Measurements from ENCODE around the gene RAB34.

RAB34 gene

DNA sequence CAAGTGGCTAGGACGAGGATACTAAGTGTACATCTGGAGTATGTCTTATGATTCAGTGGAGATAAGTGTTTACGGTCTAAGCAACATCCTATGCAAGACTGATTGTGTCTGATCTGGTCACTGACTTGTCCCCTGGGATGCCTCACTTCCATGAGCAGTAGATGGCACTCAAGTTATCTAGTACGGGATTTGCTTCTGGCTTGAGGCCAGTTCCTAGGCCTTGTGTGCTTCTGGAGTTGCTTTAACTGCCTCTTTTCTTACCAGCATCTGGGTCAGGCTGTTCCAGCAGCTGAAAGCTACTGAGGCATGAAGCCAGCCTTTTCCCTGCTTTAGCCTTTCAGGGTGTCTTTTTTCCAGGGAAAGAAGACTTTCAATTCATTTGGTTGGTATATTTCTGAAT is 32.7 kb downstream of the RAB34 start:
- DNase-seq (ENCODE audit: low read depth in 3 of 3) = no peak

DNA sequence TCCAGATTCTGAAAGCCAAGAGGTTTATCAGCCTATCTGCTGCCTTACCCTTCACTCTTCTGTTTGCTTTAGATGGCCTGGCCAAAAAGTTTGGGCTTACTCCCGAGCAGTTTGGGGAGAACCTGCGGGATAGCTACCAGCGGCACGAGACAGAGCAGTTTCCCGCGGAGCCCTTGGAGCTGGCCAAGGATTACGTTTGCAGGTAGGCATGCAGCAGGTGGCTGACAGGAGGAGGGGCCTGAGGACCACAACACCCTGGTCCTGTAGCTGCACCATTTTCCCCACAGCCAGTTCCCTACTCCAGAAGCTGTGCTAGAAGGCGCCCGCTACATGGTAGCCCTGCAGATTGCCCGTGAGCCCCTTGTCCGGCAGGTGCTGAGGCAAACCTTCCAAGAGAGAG is 35.0 kb downstream of the RAB34 start:
- no peak for DNase-seq (ENCODE audit: low read depth in 3 of 3)

DNA sequence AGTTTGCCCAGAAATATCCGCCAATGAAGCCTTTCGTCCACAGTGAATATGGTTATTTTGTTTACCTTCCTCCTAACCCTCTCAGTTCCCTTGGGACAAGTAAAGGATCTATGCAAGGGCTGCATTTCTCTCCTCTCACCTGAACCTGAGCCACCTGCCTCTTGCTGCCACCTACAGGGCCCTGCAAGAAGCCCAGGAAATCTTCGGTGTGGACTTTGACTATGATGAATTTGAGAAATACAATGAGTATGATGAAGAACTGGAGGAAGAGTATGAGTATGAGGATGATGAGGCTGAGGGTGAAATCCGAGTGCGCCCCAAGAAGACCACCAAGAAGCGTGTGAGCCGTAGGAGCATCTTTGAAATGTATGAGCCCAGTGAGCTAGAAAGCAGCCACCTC is 41.7 kb downstream of the RAB34 start:
- DNase-seq (ENCODE audit: low read depth in 3 of 3) = no peak

DNA sequence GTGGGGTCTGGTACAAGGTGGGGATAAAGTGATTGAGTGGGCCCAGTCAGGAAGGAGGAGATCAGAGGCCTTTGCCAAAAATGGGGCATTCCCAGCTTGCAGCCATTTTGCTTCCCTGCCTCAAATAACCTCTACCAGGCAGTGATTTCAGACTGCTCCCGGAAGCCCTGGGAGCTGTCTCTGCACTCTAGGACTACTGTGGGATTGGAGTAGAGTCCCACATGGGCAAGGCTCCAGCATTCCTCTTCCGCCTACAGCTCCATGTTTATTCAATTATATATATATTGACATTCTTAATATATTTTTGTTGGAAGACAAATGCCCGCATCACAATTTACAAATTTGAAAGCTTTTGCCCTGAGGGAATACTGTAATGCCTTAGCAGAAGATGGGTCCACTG is 42.2 kb downstream of the RAB34 start:
- no peak for DNase-seq (ENCODE audit: low read depth in 3 of 3)

DNA sequence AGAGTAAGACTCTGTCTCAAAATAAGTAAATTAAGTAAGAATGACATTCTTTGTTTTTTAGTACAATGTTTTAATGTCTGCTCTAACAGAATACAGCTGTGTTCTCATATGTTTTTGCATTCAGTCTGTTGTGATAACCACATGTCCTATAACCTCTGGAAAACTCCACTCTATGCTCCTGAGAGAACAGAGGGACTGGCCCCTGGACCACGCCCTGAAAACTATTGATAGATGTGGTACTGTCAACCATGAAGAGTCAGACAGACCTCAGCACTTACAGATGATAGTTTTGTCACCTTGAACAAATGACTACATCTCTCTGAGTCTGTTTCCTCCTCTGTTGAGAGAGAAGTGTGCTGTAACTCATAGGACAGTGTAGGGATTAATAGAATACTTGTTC is 47.8 kb downstream of the RAB34 start:
- DNase-seq (ENCODE audit: low read depth in 3 of 3) = no peak

DNA sequence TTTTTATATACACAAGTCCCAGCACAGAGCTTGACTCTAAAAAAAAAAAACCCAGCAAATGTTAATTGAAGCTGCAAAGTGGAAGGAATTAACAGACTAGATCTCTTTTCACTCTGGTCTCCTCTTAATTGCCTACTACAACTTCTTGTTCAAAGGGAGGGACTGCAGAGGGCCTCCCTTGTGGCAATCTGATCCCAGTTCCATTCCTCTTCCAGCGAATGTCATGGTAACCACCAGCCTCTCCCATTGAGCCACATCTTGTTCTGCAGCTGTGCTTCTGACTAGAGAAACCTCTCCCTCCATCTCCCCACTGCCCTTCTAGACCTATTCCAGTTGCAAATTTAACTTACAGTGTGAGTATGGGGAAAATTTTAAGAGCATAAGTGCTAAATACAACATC is 49.8 kb downstream of the RAB34 start:
- no peak for DNase-seq (ENCODE audit: low read depth in 3 of 3)

DNA sequence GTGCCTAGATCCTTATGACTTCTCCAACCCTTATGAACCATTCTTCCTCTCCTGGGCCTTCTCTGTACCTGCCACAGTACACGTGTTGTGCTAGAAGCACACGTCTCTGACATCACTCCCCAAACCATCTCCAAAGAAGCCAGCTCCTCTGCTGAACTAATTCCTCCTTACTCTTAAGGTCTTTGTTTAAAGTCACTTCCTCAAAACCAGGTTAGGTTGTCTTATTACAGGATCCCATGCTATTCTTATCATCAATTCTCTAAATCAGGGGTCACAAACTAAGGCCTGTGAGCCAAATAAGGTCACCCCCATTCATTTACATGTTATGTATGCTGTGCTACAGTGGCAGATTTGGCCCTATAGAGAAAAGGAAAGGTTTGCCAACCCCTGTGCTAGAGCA is 51.7 kb downstream of the RAB34 start:
- no peak for DNase-seq (ENCODE audit: low read depth in 3 of 3)
